Calu3 (cell line): ENCODE measurements around the gene BRSK1. TPM values are rescaled to one million over a fixed set of nuclear protein-coding genes. Genes with fewer than 3 reads are reported as not detected.

Experiments used
- BruUV-seq: library from RNA; stranded (reverse); fragments of 400-500 nt; replicated peaks from 2 replicates; lab custom pipeline; 2021; lab: Mats Ljungman, UMichigan
- CTCF ChIA-PET: fragments of 300-600 bp; sonication (Branson Sonifier 250); formaldehyde crosslinking; loops from one replicate; lab custom pipeline; 2022; ENCODE audit warnings: antibody characterized with exemption; lab: Charles Lee
- DNase-seq: peaks from one replicate; pipeline ENCODE4 v3.0.0; 2022
- H3K27ac Mint-ChIP-seq: one replicate; pipeline ENCODE4 v1.8.0; 2022; ENCODE audit warnings: mixed read lengths; ENCODE audit not compliant: unreplicated experiment
- H3K27me3 Mint-ChIP-seq: one replicate; pipeline ENCODE4 v1.8.0; 2022; ENCODE audit warnings: mixed read lengths; ENCODE audit not compliant: unreplicated experiment
- H3K36me3 Mint-ChIP-seq: one replicate; pipeline ENCODE4 v1.8.0; 2022; ENCODE audit warnings: mild to moderate bottlenecking, moderate library complexity, mixed read lengths; ENCODE audit not compliant: insufficient read depth, unreplicated experiment
- H3K4me1 Mint-ChIP-seq: one replicate; pipeline ENCODE4 v1.8.0; 2022; ENCODE audit warnings: mild to moderate bottlenecking, low read depth, mixed read lengths; ENCODE audit not compliant: unreplicated experiment
- H3K4me3 Mint-ChIP-seq: one replicate; pipeline ENCODE4 v1.8.0; 2022; ENCODE audit warnings: mild to moderate bottlenecking, low read depth, moderate library complexity, mixed read lengths; ENCODE audit not compliant: unreplicated experiment
- H3K9me3 Mint-ChIP-seq: one replicate; pipeline ENCODE4 v1.8.0; 2022; ENCODE audit warnings: low read depth, mixed read lengths; ENCODE audit not compliant: unreplicated experiment
- intact Hi-C: fragments of 100-400 bp; cut with micrococcal nuclease; formaldehyde crosslinking; loops from one replicate; pipeline ENCODE4 v1.10.0; 2022; ENCODE audit not compliant: unreplicated experiment
- microRNA-seq: library from miRNA; unstranded; fragments of <30 nt; microRNA quantifications from one replicate; pipeline ENCODE4 v1.2.0, GENCODE V29; 2022
- total RNA-seq: library from RNA; stranded (reverse); gene quantifications from 2 replicates; pipeline ENCODE4 v1.2.3, GENCODE V29; 2022
- TF ChIP-seq, protein P1 (sequence below): fragments of 200-600 bp; IDR thresholded peaks from one replicate; pipeline ENCODE4 v1.8.0; 2022; ENCODE audit warnings: antibody characterized with exemption; ENCODE audit not compliant: unreplicated experiment

The BRSK1 gene
- total RNA-seq, 1 experiment from 2014 or later, result 3.8 TPM

- H3K27me3 Mint-ChIP-seq, result peaks cover 63% of the 10 kb centered on the region
- no TSS peak for BruUV-seq
- H3K27ac Mint-ChIP-seq, result no peak overlapping the region
Observed at GRCh38 chr19:55358943-55359908, 75.4 kb downstream of the BRSK1 start.

GRCh38 chr19:55360902-55361301 lies 77.1 kb downstream of the BRSK1 start:
- CTCF ChIA-PET, result interaction anchor here (0.6 kb wide), 1 partner anchor 219 kb away, joined by 4 read pairs; no protein-coding TSS in a partner anchor
- no TSS peak for BruUV-seq
- H3K27ac Mint-ChIP-seq, result no peak overlapping the region
- TF ChIP-seq, protein P1, sequence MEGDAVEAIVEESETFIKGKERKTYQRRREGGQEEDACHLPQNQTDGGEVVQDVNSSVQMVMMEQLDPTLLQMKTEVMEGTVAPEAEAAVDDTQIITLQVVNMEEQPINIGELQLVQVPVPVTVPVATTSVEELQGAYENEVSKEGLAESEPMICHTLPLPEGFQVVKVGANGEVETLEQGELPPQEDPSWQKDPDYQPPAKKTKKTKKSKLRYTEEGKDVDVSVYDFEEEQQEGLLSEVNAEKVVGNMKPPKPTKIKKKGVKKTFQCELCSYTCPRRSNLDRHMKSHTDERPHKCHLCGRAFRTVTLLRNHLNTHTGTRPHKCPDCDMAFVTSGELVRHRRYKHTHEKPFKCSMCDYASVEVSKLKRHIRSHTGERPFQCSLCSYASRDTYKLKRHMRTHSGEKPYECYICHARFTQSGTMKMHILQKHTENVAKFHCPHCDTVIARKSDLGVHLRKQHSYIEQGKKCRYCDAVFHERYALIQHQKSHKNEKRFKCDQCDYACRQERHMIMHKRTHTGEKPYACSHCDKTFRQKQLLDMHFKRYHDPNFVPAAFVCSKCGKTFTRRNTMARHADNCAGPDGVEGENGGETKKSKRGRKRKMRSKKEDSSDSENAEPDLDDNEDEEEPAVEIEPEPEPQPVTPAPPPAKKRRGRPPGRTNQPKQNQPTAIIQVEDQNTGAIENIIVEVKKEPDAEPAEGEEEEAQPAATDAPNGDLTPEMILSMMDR, result no peak
- H3K27me3 Mint-ChIP-seq, result peaks cover 65% of the 10 kb centered on the region
- no peaks in the 10 kb centered on the region for H3K9me3 Mint-ChIP-seq
- no peaks in the 10 kb centered on the region for H3K36me3 Mint-ChIP-seq
- intact Hi-C loops, result no loop called here
- no peak overlapping the region for H3K4me3 Mint-ChIP-seq
- no peaks in the 10 kb centered on the region for H3K4me1 Mint-ChIP-seq
- no peak for DNase-seq

More at GRCh38 chr19:55358943-55359908, 75.4 kb downstream of the BRSK1 start:
- CTCF ChIA-PET, result interaction anchor here (0.6 to 0.7 kb wide), 2 partner anchors 57 to 342 kb away, joined by 3 to 5 read pairs; no protein-coding TSS in a partner anchor
- no peak for DNase-seq
- no peaks in the 10 kb centered on the region for H3K4me1 Mint-ChIP-seq
- peaks cover 6% of the 10 kb centered on the region for H3K36me3 Mint-ChIP-seq
- no peaks in the 10 kb centered on the region for H3K9me3 Mint-ChIP-seq
- TF ChIP-seq, protein P1, result no peak
- intact Hi-C loops, result no loop called here
- no peak overlapping the region for H3K4me3 Mint-ChIP-seq

Small RNA genes lying within 50 kb of the gene (microRNA-seq; reads per million reads assigned to microRNA genes)
- gene MIR6802, result not detected
- 4.2 reads per million, percentile 9 among the genes with 10 or more reads in this experiment for gene MIR6803

Other genes starting within 250 kb of the BRSK1 start
- gene GP6, start 245.7 kb upstream of the BRSK1 start, total RNA-seq, result 1.3 and 1.9 TPM in 2 replicates
- 50.1 and 54.5 TPM in 2 replicates for gene RDH13, start 220.8 kb upstream of the BRSK1 start, total RNA-seq
- gene EPS8L1, start 208.1 kb upstream of the BRSK1 start, total RNA-seq, result 97.3 and 147 TPM in 2 replicates
- 140 and 151 TPM in 2 replicates for gene PPP1R12C, start 166.4 kb upstream of the BRSK1 start, total RNA-seq
- 48.8 and 53.7 TPM in 2 replicates for gene TNNT1, start 134.8 kb upstream of the BRSK1 start, total RNA-seq
- gene TNNI3, start 126.3 kb upstream of the BRSK1 start, total RNA-seq, result 1.3 and 2.5 TPM in 2 replicates
- gene DNAAF3, start 117.4 kb upstream of the BRSK1 start, total RNA-seq, result 10.3 and 13.1 TPM in 2 replicates
- 0.54 and 0.71 TPM in 2 replicates for gene SYT5, start 103.7 kb upstream of the BRSK1 start, total RNA-seq
- 34.6 and 43.2 TPM in 2 replicates for gene PTPRH, start 74.5 kb upstream of the BRSK1 start, total RNA-seq
- gene TMEM86B, start 55.2 kb upstream of the BRSK1 start, total RNA-seq, result 14.3 and 14.7 TPM in 2 replicates
- 126 and 132 TPM in 2 replicates for gene PPP6R1, start 25.0 kb upstream of the BRSK1 start, total RNA-seq
- gene HSPBP1, start 3.9 kb upstream of the BRSK1 start, total RNA-seq, result 72.0 and 72.8 TPM in 2 replicates
- 0.73 TPM in 1 of 2 replicates, not detected in the other for gene TMEM150B, start 41.3 kb downstream of the BRSK1 start, total RNA-seq
- 16.1 and 23.5 TPM in 2 replicates for gene KMT5C, start 55.9 kb downstream of the BRSK1 start, total RNA-seq
- 1.4 and 3.4 TPM in 2 replicates for gene COX6B2, start 70.7 kb downstream of the BRSK1 start, total RNA-seq
- gene GARIN5B, start 79.3 kb downstream of the BRSK1 start, total RNA-seq, result not detected in 2 replicates
- gene IL11, start 86.5 kb downstream of the BRSK1 start, total RNA-seq, result 0.97 and 1.3 TPM in 2 replicates
- not detected in 2 replicates for gene TMEM190, start 92.8 kb downstream of the BRSK1 start, total RNA-seq
- gene TMEM238, start 100.3 kb downstream of the BRSK1 start, total RNA-seq, result 38.8 and 49.4 TPM in 2 replicates
- gene RPL28, start 101.9 kb downstream of the BRSK1 start, total RNA-seq, result 1,462 and 1,520 TPM in 2 replicates
- 239 and 287 TPM in 2 replicates for gene UBE2S, start 123.8 kb downstream of the BRSK1 start, total RNA-seq
- gene SHISA7, start 159.3 kb downstream of the BRSK1 start, total RNA-seq, result not detected in 2 replicates
- gene ISOC2, start 177.6 kb downstream of the BRSK1 start, total RNA-seq, result 41.6 and 44.9 TPM in 2 replicates
- not detected in 2 replicates for gene C19orf85, start 180.8 kb downstream of the BRSK1 start, total RNA-seq
- gene ZNF628, start 192.6 kb downstream of the BRSK1 start, total RNA-seq, result 11.9 and 13.0 TPM in 2 replicates
- gene NAT14, start 201.2 kb downstream of the BRSK1 start, total RNA-seq, result 49.6 and 60.6 TPM in 2 replicates
- gene SSC5D, start 204.4 kb downstream of the BRSK1 start, total RNA-seq, result 0.26 and 0.69 TPM in 2 replicates